HG02678 (cell line): ENCODE measurements around the gene KCNN4.
A peak's percentile ranks its signal among the peaks of the same experiment; 100 is the strongest.

Experiments used
- ATAC-seq: cut with Tn5 transposase; IDR thresholded peaks from one replicate; pipeline ENCODE4 v1.9.1; 2021; ENCODE audit warnings: mild to moderate bottlenecking, moderate library complexity; ENCODE audit not compliant: unreplicated experiment

Gene KCNN4

GRCh38 chr19:43751466-43752220 is 29.1 kb downstream of the KCNN4 start:
- ATAC-seq, result no peak

- ATAC-seq, result no peak
Measured at GRCh38 chr19:43749898-43750297, 30.9 kb downstream of the KCNN4 start.

DNA sequence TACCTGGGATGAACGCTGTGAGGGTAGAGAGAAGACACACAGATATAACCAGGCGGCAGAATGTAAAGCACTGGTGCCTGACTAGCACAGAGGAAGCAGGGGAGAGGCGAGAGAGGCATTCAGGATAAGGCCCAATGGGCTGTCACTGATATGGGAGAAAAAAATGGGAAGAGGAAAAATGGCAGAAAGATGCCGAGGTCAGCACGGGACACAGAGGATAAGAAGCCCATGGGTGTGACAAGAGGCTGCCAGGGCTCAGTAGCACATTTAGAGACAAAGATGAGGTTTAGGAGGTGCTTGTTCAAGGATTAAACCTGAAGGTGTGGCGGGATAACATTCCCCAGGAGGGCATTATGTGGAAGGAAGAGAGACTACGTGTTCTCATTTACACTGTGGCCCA is 31.6 kb downstream of the KCNN4 start:
- ATAC-seq, result no peak

DNA sequence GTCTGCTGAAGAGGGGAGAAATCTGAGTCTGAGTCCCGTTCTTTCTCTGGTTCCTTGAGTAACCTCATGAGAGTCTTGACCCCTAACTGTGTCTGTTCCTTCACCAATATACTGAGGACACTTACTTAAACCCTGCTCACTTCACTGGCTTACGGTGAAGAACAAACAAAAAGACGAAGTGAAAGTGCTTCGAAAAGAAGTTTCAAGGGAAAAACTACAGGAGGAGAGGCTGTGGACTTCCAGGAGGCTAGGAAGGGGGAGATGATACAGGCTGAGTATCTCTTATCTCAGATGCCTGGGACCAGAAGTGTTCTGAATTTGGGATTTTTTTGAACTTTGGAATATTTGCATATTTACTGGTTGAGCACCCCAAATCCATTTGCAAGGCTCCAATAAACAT is 32.1 kb downstream of the KCNN4 start:
- no peak for ATAC-seq

GRCh38 chr19:43748205-43748594 is 32.6 kb downstream of the KCNN4 start:
- no peak for ATAC-seq

DNA sequence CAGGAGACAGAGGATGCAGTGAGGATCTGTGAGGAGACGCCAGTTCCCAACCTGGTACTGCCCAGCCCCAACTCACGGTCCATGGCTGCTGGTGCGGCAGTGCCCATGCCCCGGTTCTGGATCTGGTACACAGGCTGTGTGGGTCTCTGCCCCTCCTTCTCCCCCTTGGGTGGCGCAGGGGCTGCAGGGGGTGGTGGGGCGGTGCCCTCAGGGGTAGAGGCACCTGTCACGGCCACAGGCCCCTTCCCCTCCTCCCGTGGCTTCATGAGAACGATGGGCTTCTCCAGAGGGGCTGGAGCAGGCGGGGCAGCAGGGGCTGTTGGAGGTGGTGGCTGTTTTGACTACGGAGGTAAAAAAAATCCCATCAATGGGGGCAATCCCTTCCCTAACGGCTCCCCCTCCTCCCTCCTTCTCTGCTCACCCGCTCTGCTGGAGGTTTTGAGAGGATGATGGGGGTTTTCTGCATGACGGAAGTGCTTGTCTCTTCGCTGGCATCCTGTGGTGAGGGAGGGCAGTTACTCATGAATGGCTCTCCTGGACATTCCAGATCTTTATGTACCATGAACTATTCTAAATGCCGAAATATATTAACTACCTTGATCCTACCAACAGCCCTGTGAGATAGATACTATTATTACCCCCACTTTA is 33.1 kb downstream of the KCNN4 start:
- ATAC-seq, result no peak

- no peak for ATAC-seq
Measured at GRCh38 chr19:43743059-43743458, 37.7 kb downstream of the KCNN4 start.

GRCh38 chr19:43741075-43741825 is 39.5 kb downstream of the KCNN4 start:
- no peak for ATAC-seq

DNA sequence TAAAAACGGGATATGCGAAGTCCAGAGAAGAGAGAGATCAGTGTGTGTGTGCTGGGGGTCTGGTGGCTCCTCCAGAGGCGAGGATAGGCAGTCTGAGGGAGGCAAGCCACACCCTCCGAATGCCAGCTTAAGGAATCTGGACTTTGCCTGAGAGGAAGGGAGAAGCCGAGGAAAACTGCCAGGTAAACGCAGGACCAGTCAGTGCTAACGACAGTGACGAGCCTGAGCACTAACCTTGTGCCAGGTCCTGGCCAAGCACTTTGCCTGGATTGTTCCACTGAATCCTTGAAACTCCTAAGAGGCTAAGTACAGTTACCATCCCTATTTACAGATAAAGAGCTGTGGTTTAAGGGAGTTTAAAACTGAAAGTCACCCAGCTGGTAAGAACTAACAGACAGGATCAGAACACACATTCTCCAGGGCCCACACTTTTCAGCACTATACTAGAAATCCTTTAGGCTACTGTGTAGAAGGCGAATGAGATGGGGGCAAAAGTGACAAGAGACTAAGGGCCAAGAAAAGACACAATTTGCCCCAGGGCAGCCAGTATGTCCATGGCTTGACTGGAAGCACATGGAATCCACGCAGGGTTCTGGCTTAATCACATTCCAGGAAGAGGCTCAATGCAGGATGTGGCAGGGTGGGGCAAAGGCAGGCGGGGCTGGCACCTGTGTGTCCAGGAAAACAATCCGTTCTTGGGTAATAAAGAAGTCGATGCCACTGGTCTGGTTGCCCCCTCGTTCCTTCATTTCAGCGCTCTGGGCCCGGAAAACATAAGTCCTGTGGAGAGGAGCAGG is 41.1 kb downstream of the KCNN4 start:
- no peak for ATAC-seq

DNA sequence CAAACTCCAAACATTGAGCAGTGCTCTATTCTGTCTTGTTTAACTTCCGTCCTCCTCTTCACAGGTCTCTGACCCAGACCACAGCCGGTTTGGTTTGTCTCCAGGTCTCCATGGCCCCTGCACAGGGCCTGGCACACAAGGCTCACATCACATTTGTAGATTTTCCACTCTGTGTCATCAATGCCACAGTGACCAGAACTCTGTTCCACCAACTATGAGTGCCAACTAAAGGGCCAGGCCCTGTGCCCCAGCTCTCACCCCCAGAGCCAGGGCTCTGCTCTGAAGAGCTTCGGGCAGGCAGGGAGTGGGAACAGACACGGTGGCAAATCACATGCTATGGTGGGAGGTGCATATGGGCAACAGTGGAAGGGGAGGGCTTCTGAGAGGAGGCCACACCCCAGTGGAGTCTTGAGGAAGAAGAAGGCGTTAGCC is 42.0 kb downstream of the KCNN4 start:
- no peak for ATAC-seq

GRCh38 chr19:43735957-43736356 is 44.8 kb downstream of the KCNN4 start:
- no peak for ATAC-seq

GRCh38 chr19:43735013-43735412 is 45.8 kb downstream of the KCNN4 start:
- no peak for ATAC-seq

DNA sequence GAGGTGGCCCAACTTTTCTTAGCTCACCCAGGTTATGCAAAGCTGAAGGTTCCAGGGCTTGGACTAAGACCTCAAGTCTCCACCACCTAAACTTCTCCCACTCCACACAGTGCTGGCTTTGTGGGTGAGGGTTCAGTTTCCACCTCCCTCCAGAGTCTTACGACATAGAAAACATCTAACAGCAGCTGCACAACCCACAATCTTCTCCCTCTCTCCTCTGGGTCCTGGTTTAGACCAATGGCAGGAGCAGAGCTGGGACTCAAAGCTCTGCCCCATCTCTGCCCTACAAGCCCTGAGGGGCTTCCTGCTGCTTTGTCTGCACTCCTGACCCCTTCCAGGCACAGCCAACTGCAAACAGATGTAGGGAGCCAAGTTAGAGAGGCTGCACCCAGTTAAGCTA is 48.9 kb downstream of the KCNN4 start:
- ATAC-seq, result no peak

GRCh38 chr19:43731346-43731745 is 49.4 kb downstream of the KCNN4 start:
- no peak for ATAC-seq

- ATAC-seq, result no peak
Measured at GRCh38 chr19:43729919-43730318, 50.9 kb downstream of the KCNN4 start.

DNA sequence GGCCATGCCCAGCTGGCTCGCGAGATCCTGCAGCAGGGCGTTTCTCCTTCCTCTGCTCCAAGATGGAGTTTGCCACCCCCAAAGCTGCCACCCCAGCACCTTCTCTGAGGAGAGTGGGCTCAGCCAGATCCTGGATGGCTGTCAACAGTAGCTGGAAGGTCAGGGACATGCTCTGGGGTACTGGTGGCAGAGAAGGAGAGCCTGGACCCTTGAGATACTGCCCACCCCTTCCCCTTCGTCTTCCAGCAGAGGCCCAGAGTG is 53.2 kb downstream of the KCNN4 start:
- ATAC-seq, result no peak

DNA sequence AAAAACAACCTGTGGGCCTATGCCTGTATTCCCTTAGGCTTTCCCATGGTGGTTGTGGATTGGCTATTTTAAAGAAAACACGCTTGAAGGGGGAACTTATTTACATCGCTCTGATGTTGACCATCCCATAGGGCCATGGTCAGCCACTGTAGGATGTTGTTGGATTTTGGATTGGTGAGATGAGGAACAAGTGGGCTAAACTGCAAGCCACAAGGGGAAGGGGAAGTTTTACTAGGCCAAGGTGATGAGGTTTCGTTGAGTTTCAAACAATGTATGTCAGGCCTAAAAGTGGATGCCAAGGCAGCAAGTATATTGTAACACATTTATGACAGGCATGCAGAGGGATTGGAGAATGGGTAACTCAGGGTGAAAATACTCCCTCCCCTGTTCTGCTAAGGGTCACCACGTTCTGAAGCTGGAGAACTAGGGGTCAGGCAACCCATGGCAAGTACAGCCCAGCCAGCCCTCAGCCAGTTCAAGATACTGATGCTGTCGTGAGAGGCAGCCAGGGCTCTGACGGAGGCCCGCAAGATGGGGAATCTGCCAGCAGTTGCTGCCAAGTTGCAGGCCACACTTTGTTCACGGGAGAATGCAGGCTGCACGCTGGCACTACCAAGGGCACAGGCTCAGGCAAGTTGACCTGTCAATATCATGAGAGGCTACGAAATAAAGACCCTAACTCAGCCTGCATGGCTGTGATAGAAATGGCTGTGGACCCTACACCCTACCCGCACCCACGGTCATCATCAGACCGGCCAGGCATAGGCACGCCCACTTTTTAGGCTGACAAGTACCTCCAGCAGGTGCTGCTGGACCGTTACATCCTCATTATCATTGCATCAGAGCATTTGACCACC is 53.8 kb downstream of the KCNN4 start:
- ATAC-seq, result no peak

- peak; percentile 47 for ATAC-seq
Measured at GRCh38 chr19:43725468-43725867, 55.3 kb downstream of the KCNN4 start.

- ATAC-seq, result no peak
Measured at GRCh38 chr19:43724896-43725295, 55.9 kb downstream of the KCNN4 start.

DNA sequence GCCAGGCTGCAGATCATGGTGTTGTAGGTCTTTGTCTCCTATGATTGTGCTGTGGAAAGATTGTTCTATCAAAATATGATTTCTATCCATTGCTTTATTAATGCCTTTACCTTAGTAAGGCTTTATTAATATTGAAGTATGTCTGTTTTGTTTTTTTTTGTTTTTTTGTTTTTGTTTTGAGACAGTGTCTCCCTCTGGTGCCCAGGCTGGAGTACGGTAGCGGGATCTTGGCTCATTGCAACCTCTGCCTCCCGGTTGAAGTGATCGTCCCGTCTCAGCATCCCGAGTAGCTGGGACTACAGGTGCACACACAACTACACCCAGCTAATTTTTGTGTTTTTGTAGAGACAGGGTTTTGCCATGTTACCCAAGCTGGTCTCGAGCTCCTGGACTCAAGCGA is 57.2 kb downstream of the KCNN4 start:
- ATAC-seq, result no peak
